Measurements from ENCODE around the gene LYL1.

The LYL1 gene

DNA sequence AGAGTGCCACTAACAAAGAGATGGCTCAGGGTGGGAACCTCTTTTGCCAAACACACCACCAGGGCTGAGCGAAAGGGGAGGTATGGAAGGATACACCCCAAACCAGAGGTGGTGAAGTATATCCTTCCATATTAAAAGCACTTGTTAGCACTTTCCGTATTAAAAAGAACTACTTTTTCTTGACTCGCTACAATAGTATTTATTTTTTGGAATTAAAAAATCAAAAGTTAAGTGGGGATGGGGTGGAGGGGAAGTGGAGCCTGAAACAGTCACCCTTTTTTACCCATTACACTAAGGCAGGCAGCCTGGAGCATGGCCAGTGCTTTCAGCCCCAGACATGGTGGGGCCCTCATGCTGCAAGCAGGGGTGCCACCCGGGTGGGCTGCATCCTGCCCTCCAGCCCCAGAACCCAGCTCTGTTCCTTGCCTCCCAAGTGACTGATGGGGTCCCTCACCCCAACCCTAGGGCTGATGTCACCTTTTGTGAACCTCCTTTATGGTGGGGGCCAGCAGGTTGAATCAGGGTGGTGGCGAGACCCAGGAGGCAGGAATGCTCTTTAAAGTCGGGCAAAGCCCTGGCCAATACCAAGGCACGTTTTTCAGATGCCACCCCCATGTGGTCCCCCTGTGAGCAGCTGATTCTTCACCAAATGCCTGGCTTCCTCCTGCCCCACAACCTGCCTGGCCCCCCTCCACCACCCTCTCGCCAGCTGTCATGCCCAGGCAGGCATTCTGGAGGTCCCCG lies 31.0 kb downstream of the LYL1 start:
- DNase-seq: no peak

- no peak for DNase-seq
Observed at GRCh38 chr19:13070425-13071140, 32.1 kb downstream of the LYL1 start.

DNA sequence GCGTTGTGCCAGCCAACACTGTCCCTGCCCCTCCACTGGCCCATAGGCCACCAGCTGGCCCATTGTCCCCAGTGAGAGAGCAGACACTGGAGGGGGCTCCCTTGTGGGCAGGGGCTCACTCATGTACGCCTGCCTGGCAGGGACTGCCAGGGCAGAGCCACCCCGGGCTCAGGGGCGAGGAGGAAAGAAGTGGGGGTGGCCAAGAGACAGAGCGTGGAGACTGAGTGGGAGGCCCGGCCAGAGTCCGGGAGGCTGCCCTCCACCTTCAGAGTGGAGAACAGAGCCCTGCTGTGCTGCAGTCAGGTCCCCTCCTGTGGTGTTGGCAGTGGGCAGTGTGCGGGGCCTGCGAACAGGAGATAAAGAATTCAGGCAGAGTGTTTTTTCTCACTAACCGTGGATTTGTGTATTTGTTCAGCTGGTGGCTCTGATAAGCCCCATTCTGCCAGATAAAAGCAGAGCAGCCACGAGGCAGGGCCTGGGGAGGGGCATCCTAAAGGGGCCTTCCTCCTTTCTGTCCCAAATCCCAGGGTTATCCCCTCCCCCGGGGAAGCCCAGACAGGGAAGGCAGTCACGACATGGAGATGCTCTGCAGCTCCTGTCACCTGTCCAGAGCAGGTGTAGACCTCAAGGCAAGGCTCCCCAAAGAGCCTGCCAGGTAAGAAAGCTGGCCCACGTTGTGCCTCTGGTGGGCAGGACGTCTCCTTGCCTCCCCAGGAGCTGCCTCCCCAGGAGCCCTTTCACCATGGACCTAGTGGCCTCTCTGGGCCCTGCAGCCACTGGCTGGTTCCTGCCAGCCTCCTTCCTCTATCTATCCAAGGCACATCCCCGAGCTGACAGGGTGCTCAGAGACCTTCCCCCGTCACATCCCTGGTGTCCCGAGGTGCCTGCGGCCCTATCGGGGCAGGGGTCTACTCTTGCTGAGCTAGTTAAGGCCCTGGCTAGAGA lies 33.0 kb downstream of the LYL1 start:
- no peak for DNase-seq

- DNase-seq: no peak
Observed at GRCh38 chr19:13068085-13068846, 34.4 kb downstream of the LYL1 start.

DNA sequence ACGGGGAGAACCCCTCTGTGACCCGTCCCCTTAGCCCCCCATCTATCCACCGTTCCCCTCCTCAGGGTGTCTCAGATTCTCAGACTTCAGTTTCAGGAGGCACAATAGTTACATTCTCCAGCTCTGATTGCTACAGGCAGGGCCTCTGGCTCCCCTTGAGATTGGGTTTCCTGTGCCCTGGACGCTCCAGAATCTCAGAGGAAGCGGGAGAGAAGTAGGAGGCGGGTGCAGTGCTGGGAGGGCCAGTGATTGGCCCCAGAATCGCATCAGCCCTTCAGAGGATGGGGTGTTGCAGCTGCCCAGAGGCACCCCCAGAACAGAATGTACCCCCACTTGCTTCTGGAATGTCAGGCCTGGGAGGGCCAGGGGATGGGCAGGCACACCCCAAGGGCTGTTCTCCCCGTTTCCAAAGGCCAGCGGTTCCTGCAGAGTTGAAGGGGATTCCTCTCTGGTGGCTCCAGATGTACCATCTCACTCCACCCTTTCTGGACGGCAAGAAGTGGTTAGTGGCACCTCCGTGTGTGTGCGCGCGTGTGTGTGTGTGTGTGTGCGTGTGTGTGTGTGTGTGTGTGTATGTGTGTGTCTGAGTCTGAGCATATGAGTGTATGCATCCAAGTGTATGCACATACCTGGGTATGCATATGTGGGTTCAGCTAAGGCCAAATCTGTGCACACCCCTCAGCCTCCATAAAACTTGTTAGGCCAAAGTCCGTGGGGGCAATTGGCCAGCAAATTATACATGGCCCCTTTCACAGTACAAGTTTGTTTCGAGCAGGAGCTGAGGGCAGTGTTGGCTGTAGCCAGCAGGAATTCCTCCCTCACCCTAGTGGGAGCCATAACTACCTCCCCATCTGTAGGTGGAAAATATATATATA lies 35.5 kb downstream of the LYL1 start:
- no peak for DNase-seq

- no peak for DNase-seq
Observed at GRCh38 chr19:13066226-13066625, 36.4 kb downstream of the LYL1 start.

DNA sequence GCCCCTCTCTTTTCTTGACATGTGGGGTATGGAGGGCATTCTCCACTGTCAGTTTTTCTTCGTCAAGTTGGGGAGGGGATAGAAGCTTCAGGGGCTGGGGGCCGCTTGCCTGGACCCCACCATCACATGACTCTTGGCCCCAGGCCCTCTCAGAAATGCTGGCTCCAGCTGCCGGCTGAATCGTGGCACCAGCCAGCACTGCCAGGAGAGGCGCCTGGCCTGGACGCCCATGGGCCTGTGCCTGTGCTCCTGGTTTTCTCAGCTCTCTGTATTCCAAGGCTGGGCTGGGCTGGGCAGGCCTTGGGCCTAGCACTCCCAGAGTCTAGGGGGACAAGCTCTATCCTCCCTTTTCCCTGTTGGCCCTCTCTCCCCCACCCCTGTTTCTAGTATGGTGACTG lies 38.6 kb downstream of the LYL1 start:
- DNase-seq: no peak

GRCh38 chr19:13063461-13064091 lies 39.1 kb downstream of the LYL1 start:
- no peak for DNase-seq

GRCh38 chr19:13062317-13062716 lies 40.3 kb downstream of the LYL1 start:
- no peak for DNase-seq

DNA sequence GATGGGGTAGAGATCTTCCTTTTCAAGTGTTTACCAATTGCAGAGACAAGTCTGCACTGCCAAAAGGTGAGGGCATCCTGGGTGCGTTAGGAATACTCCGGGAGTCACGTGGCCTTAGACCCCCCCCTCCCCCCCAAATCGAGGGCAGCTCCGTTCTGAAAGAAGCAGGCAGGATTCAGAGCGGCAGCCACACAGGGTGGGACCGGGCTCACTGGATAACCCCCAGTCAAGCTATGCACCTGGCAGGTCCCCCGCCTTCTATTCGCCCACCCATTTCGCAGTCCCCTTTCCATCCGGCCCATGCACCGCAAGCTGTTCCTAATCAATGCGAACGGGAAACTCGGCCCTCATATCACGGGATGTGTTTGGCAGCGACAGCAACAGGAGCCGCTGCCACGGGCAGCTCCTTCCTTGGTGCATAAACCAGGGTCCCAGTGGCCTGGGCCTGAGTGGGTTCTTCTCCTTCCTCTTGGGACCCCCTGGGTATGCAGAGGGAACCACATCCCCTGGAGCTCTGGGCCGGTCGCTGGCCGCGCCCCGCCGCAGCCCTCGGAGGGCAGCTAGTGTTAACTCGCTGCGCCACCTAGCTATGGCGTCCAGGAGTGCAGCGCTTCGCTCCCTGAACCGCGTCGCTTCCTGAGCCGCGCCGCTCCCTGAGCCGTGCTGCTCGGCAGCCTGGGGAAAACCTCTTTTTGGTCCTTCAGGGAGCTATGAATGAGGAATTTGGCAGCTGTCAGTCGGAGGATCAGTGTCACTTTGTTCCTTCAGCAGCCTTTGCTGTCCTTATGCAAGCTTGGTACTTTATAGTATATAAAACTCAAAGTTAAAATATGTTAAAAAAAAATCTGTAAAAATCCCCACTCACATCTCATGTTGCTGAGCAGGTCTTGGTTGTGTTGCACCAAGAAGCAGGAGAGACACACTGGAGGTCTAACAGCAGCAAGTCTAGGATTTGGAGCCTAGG lies 41.4 kb downstream of the LYL1 start:
- DNase-seq: peak; percentile 4

DNA sequence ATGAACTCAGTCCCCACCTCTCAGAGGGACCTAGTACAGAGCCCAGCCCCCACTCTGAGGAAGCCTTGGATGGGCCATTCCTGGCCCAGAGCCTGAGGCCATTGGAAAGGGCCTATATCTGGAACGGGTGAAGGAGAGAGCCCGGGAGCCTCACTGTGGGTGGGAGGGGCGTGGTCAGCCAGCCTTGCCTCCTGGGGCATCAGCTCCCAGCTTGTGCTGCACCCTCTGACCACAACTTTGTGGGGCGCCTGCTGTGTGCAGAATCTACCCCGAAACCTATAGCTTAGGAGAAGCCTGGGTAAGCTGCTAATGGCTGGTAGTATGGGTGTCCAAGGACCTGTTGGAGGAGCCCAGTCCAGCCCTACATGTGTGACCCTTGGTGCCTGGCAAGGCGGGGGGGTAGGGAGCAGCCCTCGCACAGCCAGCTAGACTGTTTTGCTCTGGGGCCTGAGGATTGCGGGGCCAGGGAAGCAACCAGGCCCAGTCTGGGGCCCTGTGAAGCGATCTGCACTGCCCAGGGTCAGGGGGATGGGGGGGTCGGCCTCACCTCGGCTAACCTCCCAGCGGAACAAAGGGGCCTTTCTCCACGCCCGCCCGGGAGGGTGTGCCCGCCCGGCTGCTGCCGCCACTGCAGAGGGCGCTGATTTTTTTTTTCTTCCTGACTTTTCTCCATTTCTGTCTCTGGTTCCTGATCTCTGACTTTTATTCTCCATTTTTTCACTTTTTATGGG lies 42.3 kb downstream of the LYL1 start:
- no peak for DNase-seq

DNA sequence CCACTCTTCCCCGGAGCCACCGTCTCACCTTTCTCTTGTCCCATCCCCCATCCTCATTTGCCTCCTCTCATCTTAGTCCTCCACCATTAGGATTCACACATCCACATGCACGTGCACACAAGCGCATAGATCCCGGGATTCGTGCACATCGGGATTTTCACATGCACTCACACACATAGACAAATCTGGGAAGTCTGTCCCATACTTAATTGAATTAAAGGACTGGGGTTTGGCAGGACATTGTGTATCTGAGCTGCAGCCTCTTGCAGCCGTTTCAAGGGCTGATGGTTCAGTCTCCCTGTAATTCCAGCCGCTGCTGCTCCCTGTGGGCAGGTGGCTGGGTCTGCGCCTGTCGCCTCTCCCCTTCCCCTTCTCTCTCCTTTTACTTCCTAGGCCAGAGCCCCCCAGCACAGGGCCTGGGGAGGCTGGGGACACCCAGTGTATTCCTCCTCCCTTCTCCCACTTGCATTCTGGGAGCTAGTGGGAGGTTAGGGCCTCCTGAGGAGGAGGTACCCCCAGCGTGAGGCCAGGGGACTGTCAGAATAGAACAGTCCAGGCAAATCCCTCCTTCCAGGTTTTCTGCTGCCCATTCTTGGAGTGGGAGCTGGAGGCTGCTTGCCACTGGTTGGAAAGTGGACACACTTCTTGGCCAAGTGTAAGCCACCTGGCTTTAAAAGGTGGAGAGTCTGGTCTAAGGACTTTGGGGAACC lies 43.6 kb downstream of the LYL1 start:
- DNase-seq: no peak

- no peak for DNase-seq
Observed at GRCh38 chr19:13057744-13058143, 44.9 kb downstream of the LYL1 start.

- DNase-seq: peak; percentile 73
Observed at GRCh38 chr19:13057147-13057572, 45.5 kb downstream of the LYL1 start.

DNA sequence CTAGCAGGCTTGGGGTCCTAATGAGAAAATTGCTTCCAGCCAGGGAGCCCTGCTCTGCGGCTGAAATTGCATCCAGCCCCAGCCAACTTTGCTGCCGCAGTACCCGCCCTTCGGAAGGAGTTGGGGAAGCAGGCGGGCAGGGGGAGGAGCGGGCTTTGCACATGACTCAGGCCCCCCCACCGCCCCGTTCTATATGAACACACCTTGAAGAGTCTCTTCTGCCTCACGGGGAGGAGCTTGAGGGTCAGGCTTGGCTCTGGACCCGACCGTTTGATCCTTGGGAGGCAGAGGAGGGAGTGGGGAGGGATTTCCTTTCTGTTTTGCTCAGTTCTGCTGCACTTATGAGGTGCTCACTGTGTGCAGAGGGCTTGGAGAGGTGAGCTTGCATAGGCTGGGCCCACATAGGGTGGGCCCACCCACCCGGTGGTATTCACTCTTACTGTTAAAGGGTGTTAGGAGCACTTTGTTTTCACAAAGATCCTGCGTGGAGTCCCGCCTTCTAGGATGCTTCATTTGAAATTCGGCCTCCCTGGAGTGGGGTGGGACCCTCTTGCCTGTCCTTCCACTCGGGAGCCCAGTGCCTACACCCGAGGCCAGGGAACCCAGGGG lies 46.5 kb downstream of the LYL1 start:
- no peak for DNase-seq

- DNase-seq: no peak
Observed at GRCh38 chr19:13055213-13056051, 47.2 kb downstream of the LYL1 start.

- DNase-seq: no peak
Observed at GRCh38 chr19:13054626-13055212, 47.9 kb downstream of the LYL1 start.

Measured in NCI-H1436 treated with DMSO at 0.1 percent for 48 hours (cell line).